K562 (cell line): ENCODE data around the gene ITPR1. TPM values are rescaled to one million over a fixed set of nuclear protein-coding genes. Genes with fewer than 3 reads are reported as not detected.
A peak's percentile ranks its signal among the peaks of the same experiment; 100 is the strongest.

Source experiments
- ATAC-seq: fragments of 200-7000 bp; cut with Tn5 transposase; 3 replicates; pipeline ENCODE4 v1.9.1; 2020; ENCODE audit warnings: moderate library complexity
- BruUV-seq: library from RNA; stranded (reverse); fragments of 400-500 nt; replicated peaks from 2 replicates; lab custom pipeline; 2021; lab: Mats Ljungman, UMichigan
- CTCF ChIA-PET: fragments of 300-600 bp; formaldehyde crosslinking; extraction: SDS; loops from one replicate; lab custom pipeline; 2021; ENCODE audit warnings: low intra/inter-chr PET ratio; lab: Yijun Ruan, JAX
- POLR2A ChIA-PET: fragments of 300-600, 350-650 bp; sonication (Branson Sonifier 250); formaldehyde crosslinking; extraction: SDS; loops from one replicate; lab custom pipeline; 2021; ENCODE audit warnings: antibody characterized with exemption, inconsistent platforms; lab: Yijun Ruan, JAX
- DNase-seq, 4 experiments: peaks; one replicate each; pipeline versions ENCODE4 v3.0.0 to v3.0.0-alpha.2; 2011 to 2018; ENCODE audit warnings: low spot score in 3 of 4, mixed read lengths in 3 of 4; ENCODE audit errors: extremely low read depth in 1 of 4
- FAIRE-seq: peaks from 2 replicates; lab custom pipeline; 2011; peaks lifted over from hg19 to GRCh38; lab: Jason Lieb, UNC
- H2AFZ ChIP-seq: 2 replicates; pipeline ENCODE4 v1.6.0; 2011; ENCODE audit warnings: low read depth, low read length, control low read depth, inconsistent platforms
- H3K27ac ChIP-seq: fragments of 200-600 bp; 3 replicates; pipeline ENCODE4 v1.8.0; 2011; ENCODE audit warnings: low read depth, mild to moderate bottlenecking, control low read depth, inconsistent platforms, low read length, moderate library complexity, mixed read lengths; ENCODE audit errors: extremely low read depth
- H3K27me3 ChIP-seq, 2 experiments: fragments of 300-600 bp in 1 of 2; 2 replicates in 1 of 2; 3 replicates in 1 of 2; pipeline versions ENCODE4 v1.6.0 to v1.8.0; 2011; ENCODE audit warnings: inconsistent platforms in 2 of 2, low read length in 2 of 2, mild to moderate bottlenecking in 1 of 2, mixed read lengths in 1 of 2, moderate library complexity in 1 of 2; ENCODE audit not compliant: control insufficient read depth in 2 of 2, insufficient read depth in 2 of 2
- H3K36me3 ChIP-seq: fragments of 300-600 bp; 3 replicates; pipeline ENCODE4 v1.8.0; 2011; ENCODE audit warnings: mild to moderate bottlenecking, low read length, inconsistent platforms; ENCODE audit not compliant: control insufficient read depth, insufficient read depth
- H3K4me1 ChIP-seq, 2 experiments: fragments of 200-600 bp in 1 of 2; replicated peaks in 1 of 2; 2 replicates in 1 of 2; 3 replicates in 1 of 2; pipeline versions ENCODE4 v1.5.1 to v1.8.0; 2011; ENCODE audit warnings: inconsistent platforms in 2 of 2, low read length in 2 of 2, mild to moderate bottlenecking in 1 of 2, mixed read lengths in 1 of 2, moderate library complexity in 1 of 2; ENCODE audit not compliant: control insufficient read depth in 2 of 2, insufficient read depth in 2 of 2
- H3K4me2 ChIP-seq: 2 replicates; pipeline ENCODE4 v1.6.1; 2011; ENCODE audit warnings: low read length, control low read depth, inconsistent platforms, mixed read lengths; ENCODE audit not compliant: insufficient read depth
- H3K4me3 ChIP-seq: fragments of 200-600 bp; sonication (generic), shearing (Covaris generic); 2 replicates; pipeline ENCODE4 v1.5.1; 2016; ENCODE audit warnings: control low read depth, inconsistent platforms
- H3K79me2 ChIP-seq: fragments of 200-600 bp; 3 replicates; pipeline ENCODE4 v1.8.0; 2011; ENCODE audit warnings: low read length, inconsistent platforms; ENCODE audit not compliant: control insufficient read depth, insufficient read depth
- H3K9ac ChIP-seq, 2 experiments: 2 replicates each; pipeline versions ENCODE4 v1.6.0 to v1.6.1; 2011; ENCODE audit warnings: low read depth in 2 of 2, low read length in 2 of 2, control low read depth in 1 of 2, inconsistent platforms in 1 of 2, mild to moderate bottlenecking in 1 of 2, mixed read lengths in 1 of 2; ENCODE audit not compliant: insufficient read depth in 1 of 2
- H3K9me1 ChIP-seq: one replicate; pipeline ENCODE4 v1.6.0; 2011; ENCODE audit warnings: inconsistent platforms, mild to moderate bottlenecking, low read length, moderate library complexity; ENCODE audit not compliant: control insufficient read depth, insufficient read depth
- H3K9me3 ChIP-seq: replicated peaks from 2 replicates; pipeline ENCODE4 v1.5.1; 2011; ENCODE audit warnings: low read depth, low read length, inconsistent platforms; ENCODE audit not compliant: control insufficient read depth, insufficient read depth
- H4K20me1 ChIP-seq: replicated peaks from 2 replicates; pipeline ENCODE4 v1.6.1; 2011; ENCODE audit warnings: low read length, inconsistent platforms, mixed read lengths; ENCODE audit not compliant: control insufficient read depth, insufficient read depth
- FOXP1 ChIP-seq: sonication (generic); formaldehyde crosslinking; IDR thresholded peaks from 2 replicates; pipeline ENCODE4 v1.8.0; 2022; ENCODE audit warnings: mild to moderate bottlenecking, missing genetic modification reagents
- RAD21 ChIP-seq, 2 experiments: fragments of 250-450 bp in 1 of 2; fragments of 450-650 bp in 1 of 2; sonication (Bioruptor Pico) in 1 of 2; formaldehyde crosslinking in 1 of 2; IDR thresholded peaks in 1 of 2; conservative IDR thresholded peaks in 1 of 2; 2 replicates each; pipeline versions ENCODE4 v1.4.0 to v1.8.0; 2020 to 2022; ENCODE audit warnings: mild to moderate bottlenecking in 2 of 2, moderate library complexity in 1 of 2
- SMAD1 ChIP-seq: fragments of 150-350 bp; IDR thresholded peaks from 2 replicates; pipeline ENCODE4 v1.6.1; 2014; ENCODE audit warnings: low read length, low read depth; ENCODE audit not compliant: partially characterized antibody
- ZBTB17 ChIP-seq: fragments of 450-650 bp; formaldehyde crosslinking; IDR thresholded peaks from 2 replicates; pipeline ENCODE4 v1.4.0; 2020; ENCODE audit warnings: mild to moderate bottlenecking
- WGBS: fragments of 100-300 bp; shearing (Covaris generic); methylation state at CpG from one replicate; pipeline ENCODE4 v1.1.6; 2016; ENCODE audit warnings: low coverage, mixed read lengths; ENCODE audit not compliant: insufficient coverage; ENCODE audit errors: missing lambda C conversion rate; 5-methylcytosine and 5-hydroxymethylcytosine counted together
- in situ Hi-C: fragments of 300-500 bp; cut with MboI; formaldehyde crosslinking; loops from 4 replicates; pipeline ENCODE4 v1.15.0; 2018; ENCODE audit warnings: inconsistent platforms, mixed read lengths
- intact Hi-C: fragments of 100-400 bp; cut with micrococcal nuclease; formaldehyde crosslinking; loops from 2 replicates; pipeline ENCODE4 v1.14.2; 2022
- polyA plus RNA-seq, 8 experiments: library from polyadenylated mRNA; depleted of rRNA in 4 of 8; stranded (reverse) in 5 of 8; unstranded in 3 of 8; fragments of >200 nt; fragmentation: Nextera tagmentation in 2 of 8; fragmentation: Illumina TruSeq in 1 of 8; extraction: Ambion mirVana in 2 of 8; extraction: Trizol in 1 of 8; gene quantifications; 2 replicates each; pipeline versions ENCODE4 v1.2.1 to v1.2.3, GENCODE V29; 2011 to 2014; ENCODE audit warnings: inconsistent platforms in 1 of 8, missing spikeins in 1 of 8
- total RNA-seq, 7 experiments: library from RNA; depleted of rRNA in 6 of 7; stranded (reverse); fragments of >200 nt in 6 of 7; fragmentation: Illumina TruSeq in 2 of 7; extraction: Trizol in 2 of 7; gene quantifications; 2 replicates each; pipeline versions ENCODE4 v1.2.1 to v1.2.3, GENCODE V29; 2011 to 2021; ENCODE audit warnings: low replicate concordance in 1 of 7
- TF ChIP-seq, protein P1 (sequence below): IDR thresholded peaks from 2 replicates; pipeline ENCODE4 v1.6.1; 2014; ENCODE audit warnings: antibody characterized with exemption
- TF ChIP-seq, protein P2 (sequence below): sonication (generic); formaldehyde crosslinking; IDR thresholded peaks from 2 replicates; pipeline ENCODE4 v1.4.0; 2020; ENCODE audit warnings: mild to moderate bottlenecking, missing genetic modification reagents
- TF ChIP-seq, protein P3 (sequence below), 2 experiments: fragments of 200-800 bp in 1 of 2; sonication (Bioruptor generic) in 1 of 2; sonication (generic) in 1 of 2; formaldehyde crosslinking in 1 of 2; IDR thresholded peaks in 1 of 2; conservative IDR thresholded peaks in 1 of 2; 2 replicates each; pipeline versions ENCODE4 v1.5.0 to v1.6.1; 2016 to 2020; ENCODE audit warnings: missing compliant biosample characterization in 1 of 2, missing genetic modification characterization in 1 of 2, missing genetic modification reagents in 1 of 2

Gene ITPR1
- total and polyA plus RNA-seq, 9 of the 15 experiments (the other 6 are each of a cell fraction or from before 2014, with no cell fraction given), result 22.4 to 40.0 (median 27.4) TPM

DNA sequence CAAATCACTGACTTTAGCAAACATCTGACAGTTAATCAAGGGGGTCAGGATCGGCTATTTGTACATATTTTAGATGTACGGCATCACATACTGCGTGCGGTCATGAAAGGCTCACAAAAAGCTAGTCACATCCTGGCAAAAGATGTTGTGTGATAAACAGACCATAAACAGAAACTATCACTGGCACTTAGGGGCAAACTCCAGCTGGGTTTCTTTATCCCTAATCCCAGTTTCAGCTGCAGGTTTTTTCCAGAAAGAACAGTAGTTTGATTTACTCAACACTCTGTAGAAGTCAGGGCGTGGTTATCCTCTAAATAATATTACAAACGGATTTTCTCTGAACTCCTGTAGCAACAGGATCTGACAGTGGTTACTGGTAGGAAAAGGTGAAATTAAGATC is 373.7 kb downstream of the ITPR1 start:
- WGBS, result 49% methylated on average over 6 of the region's 6 CpGs
- TF ChIP-seq, protein P1, sequence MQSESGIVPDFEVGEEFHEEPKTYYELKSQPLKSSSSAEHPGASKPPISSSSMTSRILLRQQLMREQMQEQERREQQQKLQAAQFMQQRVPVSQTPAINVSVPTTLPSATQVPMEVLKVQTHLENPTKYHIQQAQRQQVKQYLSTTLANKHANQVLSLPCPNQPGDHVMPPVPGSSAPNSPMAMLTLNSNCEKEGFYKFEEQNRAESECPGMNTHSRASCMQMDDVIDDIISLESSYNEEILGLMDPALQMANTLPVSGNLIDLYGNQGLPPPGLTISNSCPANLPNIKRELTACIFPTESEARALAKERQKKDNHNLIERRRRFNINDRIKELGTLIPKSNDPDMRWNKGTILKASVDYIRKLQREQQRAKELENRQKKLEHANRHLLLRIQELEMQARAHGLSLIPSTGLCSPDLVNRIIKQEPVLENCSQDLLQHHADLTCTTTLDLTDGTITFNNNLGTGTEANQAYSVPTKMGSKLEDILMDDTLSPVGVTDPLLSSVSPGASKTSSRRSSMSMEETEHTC, result no peak
- peak in 1 of 2 experiments; percentile 12; a peak in 1 of 4 replicates for TF ChIP-seq RAD21 (CRISPR knock-in tag; conservative IDR thresholded peaks at IDR 0.05 in 1 of 2, IDR thresholded peaks at IDR 0.05 in 1 of 2)
- 0 out of 2 replicates have a peak, but pooled peaks have one; percentile 0 for TF ChIP-seq FOXP1 (CRISPR knock-in tag)
- TF ChIP-seq, protein P2, sequence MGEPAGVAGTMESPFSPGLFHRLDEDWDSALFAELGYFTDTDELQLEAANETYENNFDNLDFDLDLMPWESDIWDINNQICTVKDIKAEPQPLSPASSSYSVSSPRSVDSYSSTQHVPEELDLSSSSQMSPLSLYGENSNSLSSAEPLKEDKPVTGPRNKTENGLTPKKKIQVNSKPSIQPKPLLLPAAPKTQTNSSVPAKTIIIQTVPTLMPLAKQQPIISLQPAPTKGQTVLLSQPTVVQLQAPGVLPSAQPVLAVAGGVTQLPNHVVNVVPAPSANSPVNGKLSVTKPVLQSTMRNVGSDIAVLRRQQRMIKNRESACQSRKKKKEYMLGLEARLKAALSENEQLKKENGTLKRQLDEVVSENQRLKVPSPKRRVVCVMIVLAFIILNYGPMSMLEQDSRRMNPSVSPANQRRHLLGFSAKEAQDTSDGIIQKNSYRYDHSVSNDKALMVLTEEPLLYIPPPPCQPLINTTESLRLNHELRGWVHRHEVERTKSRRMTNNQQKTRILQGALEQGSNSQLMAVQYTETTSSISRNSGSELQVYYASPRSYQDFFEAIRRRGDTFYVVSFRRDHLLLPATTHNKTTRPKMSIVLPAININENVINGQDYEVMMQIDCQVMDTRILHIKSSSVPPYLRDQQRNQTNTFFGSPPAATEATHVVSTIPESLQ (CRISPR knock-in tag), result 0 out of 2 replicates have a peak, but pooled peaks have one; percentile 45
- TF ChIP-seq SMAD1, result no peak
- TF ChIP-seq ZBTB17, result peak; percentile 11; the same call in 1 of the 2 replicates
- TF ChIP-seq, protein P3, sequence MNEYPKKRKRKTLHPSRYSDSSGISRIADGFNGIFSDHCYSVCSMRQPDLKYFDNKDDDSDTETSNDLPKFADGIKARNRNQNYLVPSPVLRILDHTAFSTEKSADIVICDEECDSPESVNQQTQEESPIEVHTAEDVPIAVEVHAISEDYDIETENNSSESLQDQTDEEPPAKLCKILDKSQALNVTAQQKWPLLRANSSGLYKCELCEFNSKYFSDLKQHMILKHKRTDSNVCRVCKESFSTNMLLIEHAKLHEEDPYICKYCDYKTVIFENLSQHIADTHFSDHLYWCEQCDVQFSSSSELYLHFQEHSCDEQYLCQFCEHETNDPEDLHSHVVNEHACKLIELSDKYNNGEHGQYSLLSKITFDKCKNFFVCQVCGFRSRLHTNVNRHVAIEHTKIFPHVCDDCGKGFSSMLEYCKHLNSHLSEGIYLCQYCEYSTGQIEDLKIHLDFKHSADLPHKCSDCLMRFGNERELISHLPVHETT (CRISPR knock-in tag; conservative IDR thresholded peaks at IDR 0.05 in 1 of 2, IDR thresholded peaks at IDR 0.05 in 1 of 2), result 0 out of 4 replicates have a peak, but pooled peaks of 1 of the 2 experiments have one; percentile 14
- H3K79me2 ChIP-seq, result peaks cover 8% of the 10 kb centered on the region; the same call in 2 of the 3 replicates
- intact Hi-C loops, result no loop called here
- no peaks in the 10 kb centered on the region for H3K36me3 ChIP-seq
- H3K27ac ChIP-seq, result peak overlapping the region; percentile 96; the same call in 1 of the 3 replicates
- H4K20me1 ChIP-seq, result no peaks in the 10 kb centered on the region
- H3K4me2 ChIP-seq, result peak overlapping the region; percentile 97
- no peaks in the 10 kb centered on the region for H3K27me3 ChIP-seq
- H3K9ac ChIP-seq, result peak overlapping the region in 1 of 2 experiments; percentile 94; a peak in 2 of 4 replicates
- peaks cover 23 to 34% of the 10 kb centered on the region in 2 experiments for H3K4me1 ChIP-seq
- in situ Hi-C loops, result no loop called here
- H3K4me3 ChIP-seq, result no peak overlapping the region
- FAIRE-seq (no peak), ATAC-seq (no peak), DNase-seq (no peak)
- H3K9me1 ChIP-seq, result no peaks in the 10 kb centered on the region
- H2AFZ ChIP-seq, result peak overlapping the region; percentile 97
- ChIA-PET CTCF (interaction anchor here (1.4 kb wide), 1 partner anchor 145 kb away, joined by 3 read pairs; no protein-coding TSS in a partner anchor), POLR2A (interaction anchor here (0.8 to 1.1 kb wide), 7 partner anchors 14 to 141 kb away, joined by 3 read pairs; partner anchors contain the start of gene BHLHE40)
- H3K9me3 ChIP-seq, result no peaks in the 10 kb centered on the region
- BruUV-seq, result no TSS peak
